HAP-1 (cell line): ENCODE results near the gene APBB2.
A peak's percentile ranks its signal among the peaks of the same experiment; 100 is the strongest.

Experiments used
- DNase-seq, 2 experiments: peaks; one replicate each; pipeline ENCODE4 v3.0.0-alpha.2; 2016 to 2020; ENCODE audit warnings: low spot score in 2 of 2
- H3K27me3 ChIP-seq: fragments of 250-450 bp; sonication (Bioruptor Pico); 2 replicates; pipeline ENCODE4 v1.5.1; 2020; ENCODE audit warnings: low read depth, mild to moderate bottlenecking, moderate library complexity
- H3K36me3 ChIP-seq: fragments of 250-450 bp; sonication (Bioruptor Pico); replicated peaks from 2 replicates; pipeline ENCODE4 v1.5.1; 2020; ENCODE audit warnings: mild to moderate bottlenecking
- H3K4me1 ChIP-seq: fragments of 250-450 bp; sonication (Bioruptor Pico); 2 replicates; pipeline ENCODE4 v1.5.1; 2020; ENCODE audit warnings: mild to moderate bottlenecking
- H3K4me3 ChIP-seq: fragments of 250-450 bp; sonication (Bioruptor Pico); 2 replicates; pipeline ENCODE4 v1.5.1; 2020; ENCODE audit warnings: mild to moderate bottlenecking, moderate library complexity
- H3K9me3 ChIP-seq: fragments of 250-450 bp; sonication (Bioruptor Pico); 2 replicates; pipeline ENCODE4 v1.5.1; 2020; ENCODE audit warnings: mild to moderate bottlenecking, moderate library complexity
- in situ Hi-C: fragments of 300-500 bp; cut with MboI; formaldehyde crosslinking; loops from 3 replicates; pipeline ENCODE4 v1.14.3; 2020; ENCODE audit warnings: low sequenced_read_pairs, inconsistent platforms, mixed read lengths

APBB2 gene

DNA sequence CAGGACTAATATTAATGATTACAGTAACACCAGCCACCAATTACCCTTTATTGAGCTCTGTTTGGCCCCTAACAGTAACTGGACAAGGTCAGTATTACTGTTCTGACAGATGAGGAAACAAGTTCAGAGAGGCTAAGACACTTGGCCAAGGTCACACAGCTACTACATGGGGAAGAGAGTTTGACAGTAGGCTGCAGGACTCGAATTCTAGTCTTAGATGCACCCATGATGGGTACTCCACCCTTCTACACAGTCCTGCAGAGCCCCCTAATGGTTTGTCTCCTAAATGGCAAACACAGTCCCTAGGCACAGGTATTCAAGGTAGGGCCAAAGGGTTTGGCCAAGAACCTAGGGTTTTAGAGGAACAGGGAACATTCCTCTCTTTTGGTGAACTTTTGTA is 370.6 kb downstream of the APBB2 start:
- H3K27me3 ChIP-seq: no peaks in the 10 kb centered on the region
- no peaks in the 10 kb centered on the region for H3K36me3 ChIP-seq
- no peaks in the 10 kb centered on the region for H3K9me3 ChIP-seq
- H3K4me3 ChIP-seq: no peak overlapping the region
- in situ Hi-C loops: no loop called here
- no peak for DNase-seq
- peaks cover 8% of the 10 kb centered on the region for H3K4me1 ChIP-seq

DNA sequence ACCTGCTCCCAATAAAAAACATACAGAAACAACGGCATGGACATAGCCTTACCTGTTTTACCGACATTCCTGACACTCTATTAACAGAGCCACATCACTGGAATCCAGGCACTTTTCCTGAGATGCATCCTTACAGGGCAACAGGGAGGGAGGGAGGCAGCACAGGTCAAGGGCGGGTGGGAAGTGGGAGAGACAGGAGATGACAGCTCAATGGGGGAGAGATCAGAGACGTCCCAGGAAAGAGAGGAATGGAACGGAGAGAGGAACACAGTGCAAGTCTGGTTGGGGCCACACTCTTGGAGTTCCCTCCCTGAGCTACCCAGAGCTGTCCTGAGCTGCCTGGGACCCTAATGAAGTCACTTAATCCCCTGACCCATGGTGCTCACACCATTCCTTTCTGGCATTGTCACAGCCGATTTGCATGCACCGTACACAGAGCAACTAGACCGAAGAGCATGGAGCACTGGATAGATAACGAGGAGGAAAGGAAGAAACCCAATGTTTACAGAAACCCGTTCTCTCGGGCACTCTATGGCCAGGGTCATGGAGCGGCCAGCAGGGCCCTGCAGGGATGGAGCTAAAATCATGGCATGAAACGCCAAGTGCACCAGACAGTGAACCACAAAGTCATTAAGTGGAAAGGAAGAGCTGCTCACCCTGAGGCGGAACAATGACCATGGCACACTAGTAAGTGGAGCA is 371.5 kb downstream of the APBB2 start:
- no peak for DNase-seq
- Histone ChIP-seq H3K9me3 (no peaks in the 10 kb centered on the region), H3K4me1 (peaks cover 8% of the 10 kb centered on the region), H3K36me3 (no peaks in the 10 kb centered on the region), H3K4me3 (no peak overlapping the region), H3K27me3 (no peaks in the 10 kb centered on the region)
- in situ Hi-C loops: no loop called here

DNA sequence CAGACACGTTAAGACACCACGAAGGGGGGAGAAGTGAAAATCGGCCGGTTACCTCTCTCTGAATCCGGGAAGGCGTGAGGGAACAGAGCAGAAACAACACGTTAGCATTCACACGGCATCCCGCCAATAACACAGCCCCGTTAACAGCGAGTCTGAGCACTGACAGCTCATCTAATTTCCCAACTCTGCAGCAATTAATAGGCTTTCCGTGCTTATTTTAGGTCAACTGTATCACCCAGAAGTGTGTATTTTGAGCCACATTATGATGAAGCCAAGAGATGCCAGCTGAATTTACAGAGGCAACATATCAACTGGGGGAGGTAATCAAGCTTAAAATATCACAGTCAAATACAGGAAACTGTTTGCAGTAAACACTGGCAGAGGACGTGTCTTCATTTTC is 372.0 kb downstream of the APBB2 start:
- Histone ChIP-seq H3K9me3 (no peaks in the 10 kb centered on the region), H3K36me3 (no peaks in the 10 kb centered on the region), H3K4me1 (peaks cover 8% of the 10 kb centered on the region), H3K4me3 (no peak overlapping the region), H3K27me3 (no peaks in the 10 kb centered on the region)
- DNase-seq: no peak
- in situ Hi-C loops: no loop called here

DNA sequence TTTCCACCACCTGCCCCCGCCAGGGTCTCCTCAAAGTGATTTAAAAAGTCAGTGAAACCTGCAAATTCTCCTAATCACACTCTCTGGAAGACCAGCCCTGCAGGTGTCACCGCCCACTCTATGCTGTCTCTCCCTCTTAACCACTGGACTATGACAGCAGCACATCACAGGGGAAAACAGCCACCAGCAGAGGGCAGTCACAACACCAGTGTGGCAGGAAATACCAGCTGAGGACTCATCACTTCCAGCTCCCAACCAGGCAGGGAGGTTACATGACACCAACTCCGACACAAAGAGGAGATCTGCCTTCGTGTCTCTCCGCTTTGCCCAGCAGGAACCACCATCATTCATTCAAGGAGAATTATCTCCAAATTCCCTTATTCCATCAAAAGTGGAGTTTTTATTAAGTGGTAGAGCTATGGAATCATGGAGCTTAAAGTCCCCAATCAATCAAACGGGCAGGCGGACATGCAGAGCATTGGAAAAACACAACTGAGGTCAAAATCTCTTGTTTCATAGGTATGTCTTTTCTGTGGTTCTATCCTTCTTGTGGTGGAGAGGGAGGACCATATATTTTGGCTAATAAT is 373.3 kb downstream of the APBB2 start:
- in situ Hi-C loops: no loop called here
- H3K36me3 ChIP-seq: no peaks in the 10 kb centered on the region
- H3K4me1 ChIP-seq: no peaks in the 10 kb centered on the region; the same call in none of the 2 replicates
- no peaks in the 10 kb centered on the region for H3K9me3 ChIP-seq
- H3K27me3 ChIP-seq: no peaks in the 10 kb centered on the region
- peak; percentile 56 to 89 for DNase-seq
- H3K4me3 ChIP-seq: no peak overlapping the region

DNA sequence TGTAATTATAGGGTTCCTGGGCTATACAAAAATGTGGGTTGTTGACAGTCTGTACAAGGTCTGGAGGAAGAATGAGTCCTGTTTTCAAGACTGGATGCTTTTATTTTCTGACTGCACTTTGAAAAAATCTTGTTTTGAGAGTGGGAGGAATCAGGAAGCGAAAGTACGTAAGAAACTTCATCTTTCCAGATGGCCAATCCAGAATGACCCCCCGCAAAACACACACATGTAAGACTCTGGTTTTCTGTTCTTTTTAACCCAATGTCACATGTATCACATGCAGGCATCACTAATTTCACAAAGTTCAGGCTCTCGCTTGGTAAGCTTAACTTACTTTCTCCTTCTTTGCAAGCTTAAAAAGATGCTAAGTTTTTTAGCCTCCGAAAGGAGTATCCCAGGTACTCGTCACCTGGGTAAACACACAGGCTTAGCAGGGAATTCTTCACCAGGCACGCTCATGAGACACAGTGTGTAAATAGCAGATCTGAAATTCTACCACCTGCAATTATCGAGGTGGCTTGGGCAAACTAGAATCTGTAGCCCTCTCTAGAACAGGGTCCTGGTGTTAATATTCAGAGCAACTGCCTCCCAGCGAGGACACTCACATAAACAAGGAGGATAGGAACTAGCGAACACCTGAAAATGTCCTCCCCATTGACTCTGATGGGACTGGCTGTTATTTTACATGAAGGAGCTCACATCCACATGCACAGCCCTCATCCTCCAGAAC is 373.9 kb downstream of the APBB2 start:
- no peak for DNase-seq
- in situ Hi-C loops: no loop called here
- Histone ChIP-seq H3K27me3 (no peaks in the 10 kb centered on the region), H3K4me1 (no peaks in the 10 kb centered on the region; the same call in none of the 2 replicates), H3K9me3 (no peaks in the 10 kb centered on the region), H3K4me3 (no peak overlapping the region), H3K36me3 (no peaks in the 10 kb centered on the region)

DNA sequence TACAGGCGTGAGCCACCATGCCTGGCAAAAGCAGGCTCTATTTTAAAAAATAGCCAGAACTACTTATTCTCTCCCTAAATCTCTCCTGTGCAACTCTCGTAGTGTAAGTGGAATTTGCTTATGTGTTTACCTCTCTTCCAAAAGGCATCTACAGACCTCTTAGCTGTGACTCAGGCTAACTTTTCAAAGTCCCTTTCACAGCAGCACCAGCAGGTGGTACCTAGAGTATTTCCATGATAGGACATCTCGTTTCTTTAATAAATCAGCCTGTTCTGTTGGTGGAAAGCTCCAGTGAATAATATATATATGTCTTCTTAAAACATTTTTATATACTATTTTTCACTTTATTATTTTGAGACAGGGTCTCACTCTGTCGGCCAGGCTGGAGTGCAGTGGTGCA is 375.6 kb downstream of the APBB2 start:
- in situ Hi-C loops: no loop called here

DNA sequence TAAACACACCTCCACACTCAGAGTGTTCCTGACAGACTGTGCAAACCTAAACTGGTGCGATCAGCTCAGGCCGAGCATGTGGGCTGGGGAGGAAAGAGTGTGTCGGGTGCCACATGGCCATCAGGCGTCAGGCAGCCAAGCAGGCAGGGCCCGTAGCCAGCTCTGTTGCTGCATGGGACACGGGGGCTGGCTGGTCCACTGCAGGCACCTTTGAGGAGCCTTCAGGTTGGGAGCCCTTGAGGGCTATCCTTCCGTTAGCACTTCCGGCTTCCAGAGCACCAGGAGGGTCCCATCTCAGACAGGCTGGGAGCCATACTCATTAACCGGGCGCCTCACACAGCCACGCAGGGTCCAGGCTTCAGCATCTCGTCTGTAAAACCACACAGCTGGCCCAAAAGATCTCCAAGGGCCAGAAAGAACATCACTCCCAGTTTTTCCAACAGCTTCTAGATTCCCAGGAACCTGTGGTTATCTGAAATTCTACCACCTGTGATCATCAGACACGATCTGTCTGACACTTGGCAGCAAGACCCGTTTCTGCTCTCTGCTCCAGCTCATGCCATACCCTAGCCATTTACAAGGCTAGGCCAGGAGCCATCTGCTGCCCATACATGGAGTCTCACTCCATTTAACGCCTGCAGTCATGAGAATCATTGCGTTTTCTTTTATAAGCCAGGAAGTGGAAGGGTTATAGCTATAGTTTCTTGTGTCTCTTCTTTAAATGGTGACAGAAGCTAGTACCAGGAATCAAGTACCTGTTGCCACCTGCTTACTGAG is 377.1 kb downstream of the APBB2 start:
- Histone ChIP-seq H3K4me3 (no peak overlapping the region), H3K9me3 (no peaks in the 10 kb centered on the region), H3K27me3 (no peaks in the 10 kb centered on the region), H3K4me1 (no peaks in the 10 kb centered on the region; the same call in 1 of the 2 replicates), H3K36me3 (no peaks in the 10 kb centered on the region)
- DNase-seq: no peak
- in situ Hi-C loops: no loop called here

More for the DNA sequence above, 375.6 kb downstream of the APBB2 start:
- Histone ChIP-seq H3K27me3 (no peaks in the 10 kb centered on the region), H3K4me3 (no peak overlapping the region), H3K36me3 (no peaks in the 10 kb centered on the region), H3K4me1 (no peaks in the 10 kb centered on the region; the same call in none of the 2 replicates), H3K9me3 (no peaks in the 10 kb centered on the region)
- DNase-seq: no peak

DNA sequence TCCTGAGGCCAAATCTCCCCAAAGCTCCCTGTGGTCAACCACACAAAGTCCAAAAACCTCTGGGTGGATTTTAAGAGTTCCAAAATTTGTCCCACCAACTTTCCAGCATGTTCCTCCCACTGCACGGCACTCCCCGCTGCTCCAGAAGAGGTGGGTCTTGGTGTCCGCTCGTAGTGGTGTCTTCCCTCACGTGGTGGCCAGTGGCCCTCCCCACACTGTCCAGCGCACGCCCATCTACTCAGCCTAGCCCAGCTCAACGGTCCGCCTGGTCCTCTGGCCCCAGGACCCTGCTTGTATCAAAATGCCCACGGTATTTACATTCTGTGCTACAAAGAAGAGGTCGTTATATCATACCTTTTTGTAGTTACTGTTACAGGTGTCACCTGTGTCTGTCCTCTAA is 381.1 kb downstream of the APBB2 start:
- Histone ChIP-seq H3K27me3 (no peaks in the 10 kb centered on the region), H3K4me1 (peaks cover 8% of the 10 kb centered on the region; the same call in 1 of the 2 replicates), H3K9me3 (no peaks in the 10 kb centered on the region), H3K36me3 (no peaks in the 10 kb centered on the region; the same call in 1 of the 2 replicates), H3K4me3 (no peak overlapping the region)
- DNase-seq: no peak
- in situ Hi-C loops: no loop called here

DNA sequence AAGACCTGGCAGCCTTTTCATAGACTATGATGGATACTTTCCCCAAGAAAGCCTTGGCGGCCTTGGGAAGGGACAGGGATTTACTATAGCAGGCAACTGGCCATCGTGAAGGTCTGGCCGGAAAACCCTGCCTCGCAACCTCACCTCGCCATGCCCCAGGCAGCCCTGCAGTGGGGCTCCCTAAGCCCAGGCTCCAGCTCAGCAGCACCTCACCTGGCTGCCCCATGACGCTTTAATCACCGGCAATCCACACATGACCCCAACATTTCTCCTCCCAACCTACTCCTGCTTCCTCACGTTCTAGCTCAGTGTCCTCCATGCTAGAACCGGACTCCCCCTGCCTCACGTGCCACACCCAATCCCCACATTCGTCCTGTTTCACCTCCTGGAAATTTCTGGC is 382.2 kb downstream of the APBB2 start:
- no peaks in the 10 kb centered on the region for H3K9me3 ChIP-seq
- H3K4me3 ChIP-seq: no peak overlapping the region
- in situ Hi-C loops: no loop called here
- H3K36me3 ChIP-seq: no peaks in the 10 kb centered on the region; the same call in 1 of the 2 replicates
- no peaks in the 10 kb centered on the region for H3K27me3 ChIP-seq
- H3K4me1 ChIP-seq: peaks cover 8% of the 10 kb centered on the region; the same call in 1 of the 2 replicates
- no peak for DNase-seq

DNA sequence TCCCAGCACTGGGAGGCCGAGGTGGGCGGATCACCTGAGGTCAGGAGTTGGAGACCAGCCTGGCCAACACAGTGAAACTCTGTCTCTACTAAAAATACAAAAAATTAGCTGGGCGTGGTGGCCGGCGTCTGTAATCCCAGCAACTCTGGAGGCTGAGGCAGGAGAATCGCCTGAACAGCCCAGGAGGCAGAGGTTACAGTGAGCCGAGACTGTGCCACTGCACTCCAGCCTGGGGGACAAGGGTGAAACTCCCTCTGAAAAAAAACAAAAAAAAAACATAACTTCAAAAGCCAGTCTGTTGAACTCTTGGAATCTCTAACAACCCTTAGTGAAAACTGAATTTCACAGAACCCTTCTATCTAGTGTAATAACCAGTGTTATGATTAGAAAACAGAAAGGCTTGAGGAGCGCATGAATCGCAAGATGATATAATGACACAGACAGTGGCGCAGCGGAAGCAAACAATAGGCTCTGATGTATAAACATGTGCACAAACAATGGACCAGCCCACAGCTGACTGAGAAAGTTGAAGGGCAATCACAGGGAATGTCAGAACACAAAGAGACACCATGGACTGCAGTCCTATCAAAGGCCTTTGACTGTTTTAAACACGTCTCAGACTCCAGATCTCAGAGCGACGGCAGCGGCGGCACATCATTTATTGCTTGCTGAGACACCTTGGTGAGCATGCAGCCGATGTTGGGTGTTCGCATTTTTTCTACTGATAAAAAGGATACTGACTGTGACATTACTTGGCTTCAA is 383.0 kb downstream of the APBB2 start:
- Histone ChIP-seq H3K27me3 (no peaks in the 10 kb centered on the region), H3K9me3 (no peaks in the 10 kb centered on the region), H3K4me1 (peaks cover 8% of the 10 kb centered on the region; the same call in 1 of the 2 replicates), H3K4me3 (no peak overlapping the region), H3K36me3 (peaks cover 2% of the 10 kb centered on the region; the same call in 1 of the 2 replicates)
- peak; percentile 20 to 44 for DNase-seq
- in situ Hi-C loops: no loop called here

DNA sequence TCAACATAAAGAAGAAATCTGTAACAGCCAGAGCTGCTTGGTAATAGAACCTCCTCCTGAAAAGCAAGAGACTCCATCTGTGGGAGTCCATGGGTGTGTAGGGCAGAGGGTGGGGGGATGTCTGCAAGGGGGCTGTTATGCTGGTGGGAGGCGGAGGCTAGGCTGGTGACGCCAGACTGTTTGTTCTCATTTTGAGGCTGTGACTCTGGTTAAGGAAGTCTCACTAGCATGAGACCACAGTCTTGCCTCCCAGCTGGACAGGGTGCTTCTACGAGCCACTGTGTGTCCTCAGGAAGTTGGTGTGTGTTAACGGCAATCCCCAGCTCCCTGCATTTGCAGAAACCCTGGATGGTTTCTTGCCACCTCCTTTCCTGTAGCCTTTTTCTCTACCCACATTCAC is 384.8 kb downstream of the APBB2 start:
- DNase-seq: no peak
- no peak overlapping the region for H3K4me3 ChIP-seq
- peaks cover 2% of the 10 kb centered on the region; the same call in 1 of the 2 replicates for H3K36me3 ChIP-seq
- in situ Hi-C loops: no loop called here
- no peaks in the 10 kb centered on the region for H3K27me3 ChIP-seq
- no peaks in the 10 kb centered on the region for H3K9me3 ChIP-seq
- H3K4me1 ChIP-seq: peaks cover 8% of the 10 kb centered on the region; the same call in 1 of the 2 replicates

DNA sequence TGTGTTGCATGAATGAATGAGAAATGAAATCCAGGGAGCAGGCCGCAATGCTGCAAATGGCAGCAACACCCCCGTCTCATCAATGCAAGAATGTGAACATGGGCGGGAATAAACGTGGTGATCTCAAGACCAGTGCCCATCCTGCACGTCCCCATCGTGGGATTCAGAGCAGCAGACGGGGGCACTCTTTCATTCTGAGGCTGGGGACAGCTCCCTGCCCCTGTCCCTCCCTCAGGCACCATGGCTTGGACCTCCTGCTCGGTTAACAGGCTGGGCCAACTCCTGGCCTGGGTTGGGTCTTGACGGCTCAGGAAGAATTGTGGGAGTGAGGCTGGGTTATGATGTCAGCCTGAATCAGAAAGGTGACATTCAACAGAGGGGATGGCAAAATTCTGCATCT is 385.7 kb downstream of the APBB2 start:
- Histone ChIP-seq H3K4me1 (peaks cover 8% of the 10 kb centered on the region; the same call in 1 of the 2 replicates), H3K4me3 (no peak overlapping the region), H3K27me3 (no peaks in the 10 kb centered on the region), H3K36me3 (peaks cover 2% of the 10 kb centered on the region; the same call in 1 of the 2 replicates), H3K9me3 (no peaks in the 10 kb centered on the region)
- in situ Hi-C loops: no loop called here
- DNase-seq: no peak

DNA sequence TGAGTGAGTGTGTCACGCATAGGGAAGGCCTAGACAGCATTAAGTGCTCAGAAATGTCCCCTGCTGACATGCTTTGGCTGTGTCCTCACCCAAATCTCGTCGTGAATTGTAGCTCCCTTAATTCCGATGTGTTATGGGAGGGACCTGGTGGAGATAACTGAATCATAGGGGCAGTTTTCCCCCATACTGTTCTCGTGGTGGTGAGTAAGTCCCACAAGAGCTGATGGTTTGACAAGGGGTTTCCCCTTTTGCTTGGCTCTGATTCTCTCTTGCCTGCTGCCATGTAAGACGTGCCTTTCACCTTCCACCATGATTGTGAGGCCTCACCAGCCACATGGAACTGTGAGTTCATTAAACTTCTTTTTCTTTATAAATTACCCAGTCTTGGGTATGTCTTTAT is 386.6 kb downstream of the APBB2 start:
- in situ Hi-C loops: no loop called here
- no peak overlapping the region for H3K4me3 ChIP-seq

More for the DNA sequence above, 386.6 kb downstream of the APBB2 start:
- H3K36me3 ChIP-seq: peaks cover 12% of the 10 kb centered on the region
- H3K9me3 ChIP-seq: no peaks in the 10 kb centered on the region
- no peaks in the 10 kb centered on the region for H3K27me3 ChIP-seq
- peaks cover 8% of the 10 kb centered on the region; the same call in 1 of the 2 replicates for H3K4me1 ChIP-seq
- no peak for DNase-seq
